ENCODE results near the gene PSMD1.

DNA sequence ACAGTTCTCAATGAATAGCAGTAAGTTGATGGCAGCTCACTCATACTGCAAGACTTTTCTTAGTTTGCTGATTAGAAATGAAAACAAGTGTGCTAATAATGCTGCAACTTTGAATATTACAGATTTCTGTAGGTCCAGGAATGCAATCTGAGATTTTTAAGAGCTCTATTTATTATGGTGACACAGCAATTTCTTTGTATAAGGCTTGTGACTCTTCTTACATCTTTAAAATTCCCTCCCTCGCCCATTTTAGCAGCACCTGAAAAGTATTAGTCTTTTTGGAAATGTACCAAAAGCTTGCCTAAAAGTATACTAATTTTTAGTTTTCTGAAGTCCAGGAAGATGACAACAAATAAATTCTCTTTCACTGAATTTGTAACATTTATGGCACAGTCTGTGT, 72.5 kb downstream of the PSMD1 start:
- no peak for TF ChIP-seq CTCF (IDR thresholded peaks at IDR 0.05)
- TF ChIP-seq ZFX (IDR thresholded peaks at IDR 0.05; ENCODE audit: borderline replicate concordance), result no peak
